Superior temporal gyrus (tissue), 1 donor: ENCODE measurements around the gene SMC5.
"Not testable (repeated sequence)": the region's sequence is repeated elsewhere in the genome, so short reads cannot be mapped to it uniquely, and the experiment has no call there.

Experiments used
- DNase-seq: peaks from one replicate; pipeline ENCODE4 v3.0.0-alpha.2; 2016; ENCODE audit errors: extremely low spot score

Gene SMC5

DNA sequence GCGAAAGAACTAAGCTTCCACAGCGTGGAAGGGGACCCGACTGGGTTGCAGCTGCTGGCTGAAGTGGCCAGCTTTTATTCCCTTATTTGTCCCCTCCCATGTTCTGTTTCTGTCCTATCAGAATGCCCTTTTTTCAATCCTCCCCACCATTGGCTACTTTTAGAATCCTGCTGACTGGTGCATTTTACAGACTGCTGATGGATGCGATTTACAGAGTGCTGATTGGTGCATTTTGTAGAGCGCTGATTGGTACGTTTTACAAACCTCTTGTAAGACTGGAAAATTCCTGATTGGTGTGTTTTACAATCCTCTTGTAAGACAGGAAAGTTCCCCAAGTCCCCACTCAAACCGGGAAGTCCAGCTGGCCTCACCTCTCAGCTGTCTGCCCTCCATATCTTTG lies 105.0 kb downstream of the SMC5 start:
- no peak for DNase-seq

GRCh38 chr9:70367305-70367930 lies 108.6 kb downstream of the SMC5 start:
- no peak for DNase-seq

- peak; percentile 16 for DNase-seq
These were observed 116.3 kb downstream of the SMC5 start for GRCh38 chr9:70374962-70375618.

- no peak for DNase-seq
These were observed 123.4 kb downstream of the SMC5 start for GRCh38 chr9:70382046-70382708.

GRCh38 chr9:70382709-70383605 lies 124.2 kb downstream of the SMC5 start:
- peak; percentile 6 for DNase-seq

DNA sequence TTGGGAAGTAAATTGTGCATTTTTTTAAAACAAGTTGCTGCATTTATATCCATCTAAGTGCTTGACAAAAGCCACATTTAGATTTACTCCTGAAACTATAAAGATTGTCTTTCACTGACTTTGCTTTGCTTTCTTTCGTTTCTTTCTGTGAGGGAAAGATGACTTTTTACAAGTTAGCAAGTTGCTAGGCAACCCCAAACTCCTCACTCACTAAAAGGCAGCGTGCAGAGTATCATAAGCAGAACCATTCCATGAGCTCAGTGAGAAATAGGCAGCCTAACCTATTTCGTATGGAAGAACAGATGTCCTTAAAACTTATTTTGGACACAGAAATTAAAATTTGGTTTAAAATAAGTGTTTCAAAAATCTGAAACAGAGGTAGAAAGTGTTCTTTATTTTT lies 126.6 kb downstream of the SMC5 start:
- peak; percentile 56 for DNase-seq

- no peak for DNase-seq
These were observed 128.9 kb downstream of the SMC5 start for GRCh38 chr9:70387663-70388062.

GRCh38 chr9:70389188-70389587 lies 130.4 kb downstream of the SMC5 start:
- DNase-seq, result no peak

DNA sequence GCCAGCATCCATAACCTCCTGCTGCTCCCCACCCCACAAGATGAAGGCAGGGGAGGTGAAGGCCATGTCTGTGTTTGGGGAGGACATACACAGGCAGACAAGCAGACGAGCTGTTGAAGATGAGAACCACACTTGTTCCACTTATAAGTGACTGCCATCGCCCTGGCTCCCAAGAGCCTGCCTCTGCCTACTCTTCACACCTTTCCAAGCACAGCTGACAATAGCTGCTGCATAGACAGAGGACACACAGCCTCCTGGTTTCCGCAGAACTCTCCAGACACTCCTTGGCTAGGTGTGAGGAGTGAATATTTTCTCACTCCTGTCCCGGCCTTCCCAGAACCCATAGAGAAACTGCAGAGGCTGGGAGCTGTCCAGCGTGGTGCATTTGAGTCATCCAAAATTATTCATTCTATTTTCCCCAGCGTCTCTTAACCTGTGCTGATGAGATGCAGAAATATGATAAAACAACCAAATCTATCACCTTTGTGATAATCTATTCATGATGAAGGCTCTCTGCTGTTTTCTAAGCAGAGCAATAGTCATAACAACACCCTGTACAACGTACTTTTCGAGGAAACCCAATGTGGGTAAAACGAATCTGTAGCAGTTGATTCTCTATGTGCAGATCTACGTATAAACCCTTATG lies 131.0 kb downstream of the SMC5 start:
- peak; percentile 53 for DNase-seq

GRCh38 chr9:70390933-70391341 lies 132.2 kb downstream of the SMC5 start:
- peak; percentile 23 for DNase-seq

- DNase-seq, result peak; percentile 48
These were observed 133.4 kb downstream of the SMC5 start for GRCh38 chr9:70392189-70392588.

DNA sequence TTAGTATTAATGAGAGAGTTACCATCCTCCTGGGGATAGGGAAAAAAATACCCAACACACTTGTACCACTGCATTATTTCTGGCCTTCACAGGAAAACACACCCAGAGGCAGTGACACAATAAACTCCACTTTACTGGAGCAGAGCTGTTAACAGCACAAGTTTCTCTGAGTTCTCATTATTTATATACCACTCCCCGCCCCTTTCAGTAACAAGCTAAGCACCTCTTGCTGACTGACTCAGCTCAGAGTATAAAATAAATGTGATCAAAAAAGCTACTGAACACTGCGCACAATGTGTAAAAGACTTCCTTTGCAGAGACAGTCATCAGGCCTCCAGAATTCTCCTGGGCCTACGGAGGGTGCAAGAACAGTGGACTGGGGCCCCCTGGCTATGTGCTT lies 134.1 kb downstream of the SMC5 start:
- no peak for DNase-seq

DNA sequence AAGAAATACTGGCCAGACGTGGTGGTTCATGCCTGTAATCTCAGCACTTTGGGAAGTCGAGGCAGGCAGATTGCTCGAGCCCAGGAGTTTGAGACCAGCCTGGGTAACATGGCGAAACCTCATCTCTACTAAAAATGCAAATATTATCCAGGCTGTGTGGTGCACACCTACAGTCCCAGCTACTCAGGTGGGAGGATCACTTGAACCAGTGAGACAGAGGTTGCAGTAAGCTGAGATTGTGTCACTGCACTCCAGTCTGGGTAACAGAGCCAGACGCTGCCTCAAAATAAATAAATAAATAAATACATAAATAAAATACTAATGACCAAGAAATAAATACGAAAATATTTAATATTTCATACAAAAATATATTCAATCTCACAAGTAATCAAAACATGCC lies 136.9 kb downstream of the SMC5 start:
- no peak for DNase-seq

GRCh38 chr9:70398145-70398556 lies 139.4 kb downstream of the SMC5 start:
- no peak for DNase-seq

DNA sequence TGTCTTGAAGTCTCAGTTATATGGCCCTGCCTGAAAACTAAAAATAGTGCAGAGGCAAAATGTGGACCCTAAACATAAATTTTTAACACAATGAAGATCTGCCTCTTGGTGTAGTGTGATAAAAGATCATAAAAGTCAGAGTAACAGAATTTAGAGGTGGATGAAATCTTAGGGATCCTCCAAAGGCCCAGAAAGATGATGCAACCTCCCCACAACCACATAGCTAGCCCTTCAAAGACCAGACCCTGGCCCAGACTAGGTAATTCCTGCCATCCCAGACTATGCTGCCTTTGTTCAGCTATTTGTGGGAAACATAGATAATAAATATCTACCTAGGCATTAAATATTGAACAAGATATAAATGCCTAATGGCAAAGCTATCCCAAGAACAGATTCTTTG lies 140.4 kb downstream of the SMC5 start:
- no peak for DNase-seq

DNA sequence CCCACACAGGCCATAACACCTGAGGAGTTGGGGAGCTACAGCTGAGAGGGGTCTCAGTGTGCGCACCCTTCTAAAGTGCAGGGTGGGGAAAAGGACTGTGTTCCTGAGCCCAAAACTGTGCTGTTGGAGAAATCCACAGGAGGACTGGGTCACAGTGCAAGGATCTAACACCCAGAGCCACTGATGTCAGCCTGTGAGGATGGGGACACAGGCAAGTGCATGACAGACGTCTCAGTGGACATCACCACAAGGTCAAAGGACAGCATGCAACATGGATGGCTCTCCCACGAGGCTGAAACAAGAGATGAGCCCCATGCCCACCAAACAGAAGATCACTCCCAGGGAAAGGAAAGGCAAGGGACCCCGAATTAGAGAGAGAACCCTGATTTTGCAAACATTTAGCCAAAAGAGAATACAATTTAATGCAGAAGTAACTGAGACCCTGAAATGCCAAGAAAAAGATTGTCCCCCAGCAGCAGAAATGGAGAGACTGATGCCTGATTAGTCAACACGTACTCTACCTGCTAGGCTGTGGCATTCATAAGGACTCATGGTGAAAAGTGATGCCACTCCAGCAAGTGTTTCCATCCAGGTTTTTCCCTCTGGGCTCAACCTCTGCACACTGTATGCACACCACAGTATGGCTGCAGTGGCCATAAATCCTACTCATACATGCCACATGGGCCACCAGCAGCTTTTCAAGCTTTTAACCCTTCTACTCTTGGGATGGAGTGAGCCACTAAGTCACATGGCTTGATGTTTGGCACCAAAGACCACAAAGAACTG lies 141.5 kb downstream of the SMC5 start:
- no peak for DNase-seq

DNA sequence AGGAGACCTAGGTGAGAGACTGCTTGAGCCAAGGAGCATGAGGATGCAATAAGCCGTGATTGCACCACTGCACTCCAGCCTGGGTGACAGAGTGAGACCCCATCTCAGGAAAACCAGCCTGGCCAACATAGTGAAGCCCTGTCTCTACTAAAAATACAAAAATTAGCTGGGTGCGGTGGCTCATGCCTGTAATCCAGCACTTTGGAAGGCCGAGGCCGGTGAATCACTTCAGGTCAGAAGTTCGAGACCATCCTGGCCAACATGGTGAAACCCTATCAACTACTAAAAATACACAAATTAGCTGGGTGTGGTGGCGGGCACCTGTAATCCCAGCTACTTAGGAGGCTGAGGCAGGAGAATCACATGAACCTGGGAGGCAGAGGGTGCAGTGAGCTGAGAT lies 142.5 kb downstream of the SMC5 start:
- DNase-seq, result not testable (repeated sequence)

DNA sequence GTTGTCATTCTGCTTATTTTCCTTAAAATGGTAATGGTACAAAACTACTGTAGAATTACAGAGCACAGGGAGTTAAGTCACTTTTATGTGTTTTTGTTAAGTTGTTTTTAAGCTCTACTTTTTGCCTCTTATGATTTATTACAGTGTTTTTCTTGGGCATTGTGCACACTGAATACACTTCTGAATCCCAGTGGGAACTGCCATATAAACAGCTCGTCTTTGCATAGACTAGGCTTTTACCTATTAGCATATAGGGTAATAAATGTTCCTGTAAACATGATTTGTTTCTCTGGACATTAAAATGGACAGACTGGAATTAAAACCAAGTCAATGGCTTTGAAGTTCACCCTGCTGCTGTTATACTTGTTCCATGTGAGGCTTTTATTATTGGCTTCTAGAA lies 143.4 kb downstream of the SMC5 start:
- no peak for DNase-seq

- no peak for DNase-seq
These were observed 144.4 kb downstream of the SMC5 start for GRCh38 chr9:70403166-70403565.

- DNase-seq, result no peak
These were observed 144.8 kb downstream of the SMC5 start for GRCh38 chr9:70403618-70404025.

- DNase-seq, result no peak
These were observed 145.5 kb downstream of the SMC5 start for GRCh38 chr9:70404261-70404660.
